ENCODE results near the gene LRRC14B.

- TF ChIP-seq CTCF (IDR thresholded peaks at IDR 0.05; ENCODE audit: low read depth, low read length, poor library complexity, severe bottlenecking) (no peak), EZH2phosphoT487 (IDR thresholded peaks at IDR 0.05; ENCODE audit: borderline replicate concordance, low read length) (no peak)
These were observed 49.0 kb upstream of the LRRC14B start for GRCh38 chr5:142246-142810.

Measured in DOHH2 (cell line).